GM18909 (cell line): Measurements from ENCODE around the gene HRCT1.
"Not testable (repeated sequence)": the region's sequence is repeated elsewhere in the genome, so short reads cannot be mapped to it uniquely, and the experiment has no call there.

Experiments used
- ATAC-seq: cut with Tn5 transposase; IDR thresholded peaks from one replicate; pipeline ENCODE4 v1.9.1; 2021; ENCODE audit warnings: mild to moderate bottlenecking; ENCODE audit not compliant: unreplicated experiment, poor library complexity

HRCT1 gene

GRCh38 chr9:35905912-35906679 is at the start of gene HRCT1:
Gene HRCT1, plus strand, starts transcription at chr9:35906202. Its CDS starts 86 bp downstream, at chr9:35906288.
- no peak for ATAC-seq

GRCh38 chr9:35856206-35856605 is 49.8 kb upstream of the HRCT1 start:
- no peak for ATAC-seq

GRCh38 chr9:35856882-35857281 is 49.1 kb upstream of the HRCT1 start:
- ATAC-seq = no peak

GRCh38 chr9:35858458-35858857 is 47.5 kb upstream of the HRCT1 start:
- ATAC-seq = no peak

- no peak for ATAC-seq
These were observed 46.6 kb upstream of the HRCT1 start for GRCh38 chr9:35859310-35859989.

GRCh38 chr9:35859990-35860339 is 46.0 kb upstream of the HRCT1 start:
- ATAC-seq = no peak

GRCh38 chr9:35861161-35861897 is 44.7 kb upstream of the HRCT1 start:
- ATAC-seq = no peak

GRCh38 chr9:35862328-35862727 is 43.7 kb upstream of the HRCT1 start:
- ATAC-seq = no peak

GRCh38 chr9:35863583-35863982 is 42.4 kb upstream of the HRCT1 start:
- no peak for ATAC-seq

GRCh38 chr9:35864695-35865255 is 41.2 kb upstream of the HRCT1 start:
- ATAC-seq = no peak

- no peak for ATAC-seq
These were observed 38.5 kb upstream of the HRCT1 start for GRCh38 chr9:35867538-35867937.

- no peak for ATAC-seq
These were observed 37.1 kb upstream of the HRCT1 start for GRCh38 chr9:35868933-35869332.

GRCh38 chr9:35869621-35870216 is 36.3 kb upstream of the HRCT1 start:
- no peak for ATAC-seq

GRCh38 chr9:35870351-35870923 is 35.6 kb upstream of the HRCT1 start, which contains the start of gene OR13J1:
Gene OR13J1, minus strand, starts transcription at chr9:35870401. Its CDS starts 0 bp downstream, at chr9:35870401.
- ATAC-seq = no peak

GRCh38 chr9:35871545-35871944 is 34.5 kb upstream of the HRCT1 start:
- ATAC-seq = no peak

GRCh38 chr9:35872505-35872904 is 33.5 kb upstream of the HRCT1 start:
- ATAC-seq = no peak

GRCh38 chr9:35882263-35882848 is 23.6 kb upstream of the HRCT1 start:
- ATAC-seq = no peak

GRCh38 chr9:35882996-35883395 is 23.0 kb upstream of the HRCT1 start:
- ATAC-seq = no peak

GRCh38 chr9:35884908-35885307 is 21.1 kb upstream of the HRCT1 start:
- ATAC-seq = not testable (repeated sequence)

- no peak for ATAC-seq
These were observed 14.4 kb upstream of the HRCT1 start for GRCh38 chr9:35891646-35892045.
